ENCODE data around the gene SCMH1.

DNA sequence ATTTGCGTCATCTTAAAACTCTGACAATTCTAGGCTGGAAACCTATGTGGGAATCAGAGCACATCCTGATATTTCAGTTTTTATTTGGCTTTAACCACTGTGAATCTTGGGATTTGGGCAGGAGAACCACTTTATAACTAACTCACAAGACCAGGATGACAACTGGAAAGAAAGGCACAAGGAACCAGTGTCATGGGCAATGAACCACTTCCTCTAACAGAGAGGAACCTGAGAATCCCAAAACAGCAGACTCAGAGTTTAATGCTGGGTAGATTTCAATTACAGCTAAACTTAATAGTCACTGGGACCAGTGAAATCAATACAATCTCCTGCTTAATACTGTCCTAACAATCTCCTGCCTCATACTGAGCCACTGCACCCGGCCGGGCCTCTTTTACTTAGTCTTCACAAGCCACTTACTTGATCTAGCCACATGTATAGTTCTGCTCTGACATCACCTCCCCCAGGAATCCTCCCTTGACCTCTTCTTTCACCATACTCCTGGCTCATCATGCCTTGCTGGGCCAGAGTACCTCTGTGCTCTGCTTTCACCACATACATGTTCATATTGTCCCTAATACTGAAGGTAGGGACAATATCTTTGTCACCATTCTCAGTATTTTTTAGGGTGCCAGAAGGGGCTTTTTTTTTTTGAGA, 200.4 kb downstream of the SCMH1 start:
- TF ChIP-seq POLR2A (IDR thresholded peaks at IDR 0.05) = no peak
- TF ChIP-seq, protein P1, sequence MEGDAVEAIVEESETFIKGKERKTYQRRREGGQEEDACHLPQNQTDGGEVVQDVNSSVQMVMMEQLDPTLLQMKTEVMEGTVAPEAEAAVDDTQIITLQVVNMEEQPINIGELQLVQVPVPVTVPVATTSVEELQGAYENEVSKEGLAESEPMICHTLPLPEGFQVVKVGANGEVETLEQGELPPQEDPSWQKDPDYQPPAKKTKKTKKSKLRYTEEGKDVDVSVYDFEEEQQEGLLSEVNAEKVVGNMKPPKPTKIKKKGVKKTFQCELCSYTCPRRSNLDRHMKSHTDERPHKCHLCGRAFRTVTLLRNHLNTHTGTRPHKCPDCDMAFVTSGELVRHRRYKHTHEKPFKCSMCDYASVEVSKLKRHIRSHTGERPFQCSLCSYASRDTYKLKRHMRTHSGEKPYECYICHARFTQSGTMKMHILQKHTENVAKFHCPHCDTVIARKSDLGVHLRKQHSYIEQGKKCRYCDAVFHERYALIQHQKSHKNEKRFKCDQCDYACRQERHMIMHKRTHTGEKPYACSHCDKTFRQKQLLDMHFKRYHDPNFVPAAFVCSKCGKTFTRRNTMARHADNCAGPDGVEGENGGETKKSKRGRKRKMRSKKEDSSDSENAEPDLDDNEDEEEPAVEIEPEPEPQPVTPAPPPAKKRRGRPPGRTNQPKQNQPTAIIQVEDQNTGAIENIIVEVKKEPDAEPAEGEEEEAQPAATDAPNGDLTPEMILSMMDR (IDR thresholded peaks at IDR 0.05) = no peak
- TF ChIP-seq POLR2AphosphoS5 (IDR thresholded peaks at IDR 0.05) = no peak
- TF ChIP-seq EP300 (IDR thresholded peaks at IDR 0.05) = no peak
